ENCODE results near the gene PAXIP1.

The PAXIP1 gene

DNA sequence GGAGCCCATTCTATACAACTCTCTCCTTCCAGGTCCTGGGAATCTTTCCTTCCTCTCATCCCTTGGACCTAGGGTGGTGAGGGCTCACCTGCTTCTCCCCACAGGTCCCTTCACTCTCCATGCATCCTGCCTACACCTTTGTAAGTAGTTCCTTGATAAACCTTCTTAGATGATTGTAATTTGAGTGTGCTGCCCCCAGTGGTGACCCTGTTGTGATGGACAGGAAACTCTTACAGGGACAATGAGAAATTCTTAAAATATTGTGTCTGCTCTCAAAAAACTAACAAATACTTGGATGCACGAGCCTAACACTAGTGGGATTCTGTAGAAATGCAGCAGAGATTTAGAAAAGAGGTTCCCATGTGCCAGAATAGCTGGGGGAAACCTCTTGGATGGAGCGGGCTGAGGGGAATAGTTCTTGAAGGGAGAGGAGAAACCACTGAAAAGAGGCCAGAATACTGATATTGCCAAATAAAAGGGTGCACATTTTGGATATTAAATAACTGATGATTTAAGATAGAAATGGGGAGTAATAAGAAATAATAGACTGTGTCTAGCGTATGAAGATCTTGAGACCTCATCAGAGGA lies 6.7 kb upstream of the PAXIP1 start:
- no peaks in the 10 kb centered on the region for H3K27me3 ChIP-seq (replicated peaks; ENCODE audit: control insufficient read depth, insufficient read depth, low read length)
- TF ChIP-seq, protein P1, sequence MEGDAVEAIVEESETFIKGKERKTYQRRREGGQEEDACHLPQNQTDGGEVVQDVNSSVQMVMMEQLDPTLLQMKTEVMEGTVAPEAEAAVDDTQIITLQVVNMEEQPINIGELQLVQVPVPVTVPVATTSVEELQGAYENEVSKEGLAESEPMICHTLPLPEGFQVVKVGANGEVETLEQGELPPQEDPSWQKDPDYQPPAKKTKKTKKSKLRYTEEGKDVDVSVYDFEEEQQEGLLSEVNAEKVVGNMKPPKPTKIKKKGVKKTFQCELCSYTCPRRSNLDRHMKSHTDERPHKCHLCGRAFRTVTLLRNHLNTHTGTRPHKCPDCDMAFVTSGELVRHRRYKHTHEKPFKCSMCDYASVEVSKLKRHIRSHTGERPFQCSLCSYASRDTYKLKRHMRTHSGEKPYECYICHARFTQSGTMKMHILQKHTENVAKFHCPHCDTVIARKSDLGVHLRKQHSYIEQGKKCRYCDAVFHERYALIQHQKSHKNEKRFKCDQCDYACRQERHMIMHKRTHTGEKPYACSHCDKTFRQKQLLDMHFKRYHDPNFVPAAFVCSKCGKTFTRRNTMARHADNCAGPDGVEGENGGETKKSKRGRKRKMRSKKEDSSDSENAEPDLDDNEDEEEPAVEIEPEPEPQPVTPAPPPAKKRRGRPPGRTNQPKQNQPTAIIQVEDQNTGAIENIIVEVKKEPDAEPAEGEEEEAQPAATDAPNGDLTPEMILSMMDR (IDR thresholded peaks at IDR 0.05; ENCODE audit: insufficient read depth, low read length, poor library complexity, severe bottlenecking): peak; percentile 62
- DNase-seq (ENCODE audit: extremely low read depth, insufficient read length): no peak
- no peak overlapping the region for H3K4me3 ChIP-seq (replicated peaks; ENCODE audit: low read depth, low read length)
- H3K36me3 ChIP-seq (ENCODE audit: control insufficient read depth, insufficient read depth, low read length): no peaks in the 10 kb centered on the region

DNA sequence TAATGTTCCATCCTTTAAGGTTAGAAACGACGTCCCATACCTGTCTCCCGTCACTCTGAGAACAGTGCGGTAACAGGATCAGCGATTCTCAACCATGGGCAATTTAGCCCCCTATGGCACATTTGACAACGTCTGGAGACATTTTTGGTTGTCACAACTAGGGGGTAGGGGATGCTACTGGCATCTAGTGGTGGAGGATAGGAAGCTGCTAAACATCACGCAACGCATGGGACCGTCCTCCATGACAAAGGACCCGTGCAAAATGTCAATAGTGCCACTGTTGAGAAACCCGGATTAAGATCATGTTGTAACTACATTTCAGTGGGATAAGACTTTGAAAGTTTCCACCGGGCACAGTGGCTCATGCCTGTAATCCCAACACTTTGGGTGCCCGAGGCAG lies 5.0 kb upstream of the PAXIP1 start:
- H3K36me3 ChIP-seq (ENCODE audit: control insufficient read depth, insufficient read depth, low read length): no peaks in the 10 kb centered on the region
- H3K4me3 ChIP-seq (replicated peaks; ENCODE audit: low read depth, low read length): no peak overlapping the region
- TF ChIP-seq, protein P1 (IDR thresholded peaks at IDR 0.05; ENCODE audit: insufficient read depth, low read length, poor library complexity, severe bottlenecking): peak; percentile 34
- DNase-seq (ENCODE audit: extremely low read depth, insufficient read length): no peak
- H3K27me3 ChIP-seq (replicated peaks; ENCODE audit: control insufficient read depth, insufficient read depth, low read length): no peaks in the 10 kb centered on the region

DNA sequence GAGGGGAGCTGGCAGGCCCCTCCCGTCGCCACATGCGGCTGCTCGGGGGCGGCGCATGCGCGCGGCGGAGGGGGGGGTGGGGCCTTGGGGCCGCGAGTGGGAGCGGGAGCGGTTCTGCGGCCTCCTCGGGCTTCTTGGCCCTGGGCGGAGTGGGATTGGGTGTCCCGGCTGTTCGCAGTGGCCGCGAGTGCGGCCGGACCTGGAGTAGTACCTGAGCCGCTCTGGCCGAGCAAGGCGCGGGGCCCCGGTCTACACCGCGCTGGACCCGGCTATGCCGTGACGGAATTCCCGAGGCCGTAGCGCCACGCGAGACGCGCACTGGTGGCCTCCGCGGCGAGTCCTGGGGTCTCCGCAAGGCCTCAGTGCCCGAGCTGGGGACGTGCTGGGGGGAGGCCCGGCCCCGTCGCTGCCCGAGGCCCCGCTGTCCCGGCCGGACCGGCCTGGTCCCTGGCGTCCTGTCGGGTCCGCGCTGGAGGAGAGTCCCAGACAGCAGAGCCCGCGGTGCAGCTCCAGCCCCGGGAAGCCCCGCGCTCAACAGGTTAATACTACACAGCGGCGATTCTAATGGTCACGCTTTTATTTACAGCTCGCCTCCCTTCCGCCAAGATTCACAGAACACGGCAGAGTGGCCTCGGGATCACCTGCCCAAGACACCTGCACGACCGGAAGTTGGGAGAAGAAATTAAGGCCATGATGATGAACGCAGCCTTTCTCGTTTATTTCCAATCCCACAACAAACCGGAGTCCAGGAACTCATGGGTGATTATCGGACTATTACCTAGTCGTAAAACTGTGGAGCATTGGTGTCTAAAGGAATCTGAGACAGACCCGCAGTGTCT lies 671 bp upstream of the PAXIP1 start:
- no peaks in the 10 kb centered on the region for H3K27me3 ChIP-seq (replicated peaks; ENCODE audit: control insufficient read depth, insufficient read depth, low read length)
- DNase-seq (ENCODE audit: extremely low read depth, insufficient read length): peak; percentile 89
- no peaks in the 10 kb centered on the region for H3K36me3 ChIP-seq (ENCODE audit: control insufficient read depth, insufficient read depth, low read length)
- TF ChIP-seq, protein P1 (IDR thresholded peaks at IDR 0.05; ENCODE audit: insufficient read depth, low read length, poor library complexity, severe bottlenecking): no peak
- H3K4me3 ChIP-seq (replicated peaks; ENCODE audit: low read depth, low read length): peak overlapping the region; percentile 88

DNA sequence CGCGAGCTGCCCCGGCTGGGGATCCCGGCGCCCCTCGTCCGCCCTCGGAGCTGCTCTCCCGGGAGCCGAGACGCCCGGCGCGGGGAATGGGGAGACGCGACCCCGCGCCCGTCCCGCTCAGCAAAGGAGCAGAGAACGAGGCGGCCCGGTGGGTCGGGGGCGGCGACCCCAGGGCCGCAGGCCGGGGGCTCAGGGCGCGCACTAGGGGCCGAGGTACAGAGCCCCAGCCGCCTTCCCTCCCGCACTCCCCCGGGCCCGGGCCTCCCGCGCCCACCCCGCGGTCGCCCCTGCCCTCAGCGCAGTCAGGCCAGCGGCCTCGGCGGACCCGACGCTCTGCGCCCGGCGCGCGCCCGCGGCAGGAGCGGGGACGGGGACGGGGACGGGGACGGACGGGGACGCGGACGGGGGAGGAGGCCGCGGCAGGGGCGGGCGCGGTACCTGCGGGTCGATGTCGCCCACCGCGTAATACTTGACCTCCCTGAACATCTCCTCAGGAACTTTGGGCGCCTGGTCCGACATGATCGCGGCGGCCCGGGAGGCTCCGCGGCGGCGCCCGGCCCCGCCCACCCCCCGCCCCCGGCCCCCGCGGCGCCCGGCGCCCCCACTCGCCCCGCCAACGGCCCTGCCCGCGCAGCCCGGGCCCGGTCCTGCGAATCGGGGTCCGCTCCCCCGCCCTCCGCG lies 373 bp downstream of the PAXIP1 start:
- Histone ChIP-seq H3K27me3 (replicated peaks; ENCODE audit: control insufficient read depth, insufficient read depth, low read length) (no peaks in the 10 kb centered on the region), H3K4me3 (replicated peaks; ENCODE audit: low read depth, low read length) (peak overlapping the region; percentile 88), H3K36me3 (ENCODE audit: control insufficient read depth, insufficient read depth, low read length) (peaks cover 4% of the 10 kb centered on the region)
- peak; percentile 73 for DNase-seq (ENCODE audit: extremely low read depth, insufficient read length)
- TF ChIP-seq, protein P1 (IDR thresholded peaks at IDR 0.05; ENCODE audit: insufficient read depth, low read length, poor library complexity, severe bottlenecking): no peak

DNA sequence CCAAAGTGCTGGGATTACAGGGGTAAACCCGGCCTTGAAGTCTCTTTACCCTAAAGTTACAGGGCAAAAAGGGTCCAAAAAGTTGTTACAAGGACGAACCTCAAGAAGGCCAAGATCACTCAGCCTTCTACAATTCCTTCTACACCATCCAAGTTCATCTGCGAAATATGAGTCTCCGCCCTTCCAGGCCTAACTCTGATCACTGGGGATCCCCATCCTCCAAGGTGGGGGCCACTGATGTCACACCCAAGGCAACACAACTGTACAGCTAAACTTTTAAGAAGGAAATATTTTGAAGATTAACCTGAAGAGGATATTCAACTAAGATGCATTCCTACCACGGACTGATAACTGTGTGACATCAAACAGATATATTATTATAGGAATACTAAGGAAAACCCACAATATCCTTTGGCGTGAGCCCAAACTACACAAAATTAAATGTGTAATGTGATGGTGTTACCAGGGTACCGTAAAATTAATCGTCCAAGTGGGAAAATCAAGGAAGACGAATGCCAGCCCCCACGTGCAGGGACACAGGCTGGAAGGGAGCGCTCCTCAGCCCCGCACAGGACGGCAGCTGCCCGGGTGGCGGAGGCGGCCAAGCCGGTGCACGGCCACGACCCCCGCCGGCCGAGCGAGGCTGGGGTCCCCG lies 1.0 kb downstream of the PAXIP1 start:
- Histone ChIP-seq H3K4me3 (replicated peaks; ENCODE audit: low read depth, low read length) (peak overlapping the region; percentile 88), H3K36me3 (ENCODE audit: control insufficient read depth, insufficient read depth, low read length) (peaks cover 6% of the 10 kb centered on the region), H3K27me3 (replicated peaks; ENCODE audit: control insufficient read depth, insufficient read depth, low read length) (no peaks in the 10 kb centered on the region)
- TF ChIP-seq, protein P1 (IDR thresholded peaks at IDR 0.05; ENCODE audit: insufficient read depth, low read length, poor library complexity, severe bottlenecking): no peak
- DNase-seq (ENCODE audit: extremely low read depth, insufficient read length): no peak
